HG03066 (cell line): Measurements from ENCODE around the gene NOL6.

Source experiments
- ATAC-seq: cut with Tn5 transposase; IDR thresholded peaks from one replicate; pipeline ENCODE4 v1.9.1; 2021; ENCODE audit warnings: low read depth; ENCODE audit not compliant: unreplicated experiment

The NOL6 gene

DNA sequence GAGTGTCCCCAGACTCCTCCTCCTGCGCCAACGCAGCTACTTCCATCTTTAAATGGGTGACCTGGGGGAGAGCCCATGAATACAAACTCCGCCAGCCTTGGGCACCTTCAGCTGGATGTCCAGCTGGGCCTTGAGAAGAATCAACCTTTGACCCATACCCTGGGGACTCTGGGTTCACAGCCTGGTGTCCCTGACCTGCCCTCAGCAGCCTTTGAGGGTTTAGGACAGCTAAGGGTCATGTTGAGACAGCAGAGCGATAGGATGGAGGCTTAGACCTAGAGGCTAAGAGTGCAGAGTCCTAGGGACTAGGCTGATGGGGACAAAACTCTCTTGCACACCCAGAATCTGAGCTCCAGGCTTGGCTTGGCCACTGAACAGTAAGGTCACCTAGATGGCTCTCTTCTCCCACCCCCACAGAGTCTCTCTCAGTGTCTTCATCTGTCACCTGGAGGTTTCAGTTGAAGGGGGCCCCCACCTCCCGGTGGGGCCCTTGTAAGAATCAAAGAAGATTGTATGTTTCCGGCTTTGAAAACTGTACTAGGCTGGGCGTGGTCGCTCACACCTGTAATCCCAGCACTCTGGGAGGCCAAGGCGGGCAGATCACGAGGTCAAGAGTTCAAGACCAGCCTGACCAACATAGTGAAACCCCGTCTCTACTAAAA, 19.6 kb downstream of the NOL6 start:
- ATAC-seq: no peak

DNA sequence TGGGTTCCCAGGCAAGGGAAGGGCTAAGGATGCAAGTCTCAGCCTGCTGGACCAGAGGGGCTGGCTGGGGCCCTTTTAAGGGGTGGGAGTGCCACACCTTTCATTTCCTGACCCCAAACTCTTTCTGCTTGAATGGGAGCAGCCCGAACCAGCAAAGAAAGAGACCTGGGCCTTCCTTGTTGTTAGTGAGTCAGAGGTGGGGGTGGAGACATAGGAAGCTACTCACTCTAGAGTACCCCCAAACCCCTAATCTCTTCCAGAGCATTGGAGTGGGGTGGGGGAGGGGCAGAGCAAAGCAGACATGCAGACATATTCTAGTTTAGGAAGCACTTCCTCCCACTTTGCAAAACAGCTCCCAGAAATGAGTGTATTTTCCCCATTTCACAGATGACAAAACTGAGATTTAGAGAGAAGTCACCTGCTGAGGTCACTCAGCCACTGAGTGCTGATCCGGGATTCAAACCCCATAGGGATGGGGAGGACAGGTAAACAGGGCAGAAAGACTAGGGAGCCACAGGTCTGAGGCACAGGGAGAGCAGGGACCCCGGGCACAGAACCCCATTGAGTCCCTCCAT, 20.4 kb downstream of the NOL6 start:
- no peak for ATAC-seq

- no peak for ATAC-seq
Measured at GRCh38 chr9:33452828-33453271, 20.9 kb downstream of the NOL6 start.

DNA sequence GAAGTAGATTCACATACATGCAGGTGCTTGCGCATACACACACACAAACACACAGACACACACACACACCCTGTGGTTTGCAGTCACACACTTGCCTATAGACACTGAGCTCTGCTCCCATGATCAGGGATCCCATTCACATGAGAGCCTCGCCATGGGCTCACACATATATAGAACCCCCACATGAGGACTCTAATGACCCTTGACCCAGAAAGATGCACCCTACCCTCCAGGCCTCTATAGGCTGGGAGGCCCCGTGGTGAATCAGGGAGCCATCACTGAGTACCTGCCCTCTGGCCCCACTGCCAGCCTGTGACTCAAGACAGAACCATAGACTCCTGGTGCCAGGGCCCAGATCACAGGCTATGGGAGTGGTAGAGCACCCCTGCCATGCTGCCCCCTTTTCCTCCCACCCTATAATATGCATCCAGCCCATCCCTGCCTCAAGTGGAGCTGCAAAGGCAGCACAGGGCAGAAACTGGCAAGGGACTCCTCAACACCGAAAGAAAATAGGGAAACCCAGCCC, 23.0 kb downstream of the NOL6 start:
- no peak for ATAC-seq

DNA sequence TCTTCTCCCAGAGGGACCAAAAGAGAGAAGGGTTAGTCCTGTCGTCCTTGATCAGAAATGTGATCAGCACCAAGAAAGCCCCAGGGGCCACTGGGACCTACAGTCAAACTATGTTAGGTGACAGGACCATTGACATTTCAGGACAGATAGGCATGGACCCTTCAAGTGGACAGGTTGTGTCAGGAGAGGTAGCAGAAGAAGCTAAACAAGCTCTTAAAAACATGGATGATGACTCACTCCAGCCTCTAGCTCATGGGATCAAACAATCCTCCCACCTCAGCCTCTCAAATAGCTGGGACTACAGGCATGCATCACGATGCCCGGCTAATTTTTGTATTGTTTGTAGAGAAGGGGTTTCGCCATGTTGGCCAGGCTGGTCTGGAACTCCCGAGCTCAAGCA, 24.0 kb downstream of the NOL6 start:
- no peak for ATAC-seq

GRCh38 chr9:33447799-33448553, 25.7 kb downstream of the NOL6 start:
- ATAC-seq: no peak

GRCh38 chr9:33446946-33447798, 26.6 kb downstream of the NOL6 start, which contains the start of gene AQP3:
Gene AQP3, minus strand, starts transcription at chr9:33447593. Its CDS starts 63 bp downstream, at chr9:33447530.
- ATAC-seq: no peak

DNA sequence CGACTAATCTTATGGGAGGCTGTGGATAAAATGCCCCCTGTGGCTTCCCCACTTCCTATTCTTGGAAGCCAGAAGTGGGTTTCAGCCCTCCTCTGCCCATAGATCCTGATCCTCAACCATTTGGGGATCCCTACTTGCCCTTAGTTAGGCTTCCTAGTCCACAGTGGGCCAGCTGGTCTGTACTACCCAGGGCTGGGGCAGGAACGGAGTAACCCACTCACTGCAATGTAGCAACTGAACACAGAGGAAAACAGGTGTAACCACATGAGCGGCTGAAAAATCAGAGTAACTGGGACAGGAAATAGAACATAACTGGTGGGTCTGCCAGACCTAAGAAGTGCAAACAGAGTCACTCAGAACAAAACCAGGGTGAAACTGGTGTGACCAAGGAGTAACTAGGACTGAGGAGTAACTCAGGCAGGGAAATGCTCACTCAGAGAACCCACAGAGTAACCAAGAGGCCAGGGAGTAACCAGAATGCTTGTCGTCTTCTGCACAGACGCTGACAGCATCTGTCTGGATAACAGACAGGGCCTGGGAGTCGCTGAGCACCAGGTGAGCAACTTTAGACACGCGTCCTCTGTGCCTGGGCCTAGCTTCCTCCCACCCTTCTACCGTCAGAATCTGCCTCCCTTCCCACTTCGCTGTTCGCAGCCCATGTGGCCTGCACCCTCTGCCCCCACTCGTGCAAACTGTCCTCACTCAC, 27.3 kb downstream of the NOL6 start:
- peak; percentile 79 for ATAC-seq

DNA sequence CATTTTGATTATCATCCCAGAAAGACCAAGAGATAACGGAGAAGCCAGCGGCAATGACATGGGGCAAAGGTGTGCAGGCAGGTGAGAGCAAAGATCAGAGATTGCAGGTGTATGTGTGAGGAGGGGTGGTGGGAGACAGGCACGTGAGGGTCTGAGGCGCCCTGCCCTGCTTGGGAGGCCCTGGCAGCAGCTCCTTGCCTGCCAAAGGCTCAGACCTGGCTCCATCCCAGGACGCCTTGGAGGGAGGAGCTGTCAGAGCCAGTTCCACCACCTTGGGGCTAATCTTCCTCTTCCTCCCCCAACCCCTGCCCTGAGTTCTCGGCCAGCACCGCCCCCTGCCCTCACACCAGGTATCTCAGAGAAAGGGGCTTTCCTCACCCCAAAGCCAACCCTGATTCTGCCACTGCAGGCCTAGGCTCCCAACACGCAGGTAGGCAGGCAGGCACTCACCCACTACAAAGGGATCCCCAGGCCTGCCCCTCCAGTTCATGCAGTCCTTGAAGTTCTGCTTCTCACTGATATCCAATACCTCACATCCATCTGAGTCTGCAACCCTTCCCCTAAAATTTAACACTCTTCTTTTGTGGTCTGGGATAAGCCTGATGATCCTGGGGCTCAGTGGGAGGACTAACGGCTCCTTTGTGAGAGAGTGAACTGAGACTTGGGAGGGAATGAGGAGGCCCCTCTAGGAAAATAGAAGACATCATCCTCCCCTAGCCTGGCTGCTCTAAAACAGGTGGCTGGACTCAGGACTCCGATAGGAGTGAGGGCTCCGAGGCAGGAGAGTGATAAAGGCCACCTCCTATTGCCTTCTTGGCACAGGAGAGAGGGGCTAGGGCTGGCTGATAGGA, 28.1 kb downstream of the NOL6 start:
- no peak for ATAC-seq

- no peak for ATAC-seq
Measured at GRCh38 chr9:33443464-33444154, 30.1 kb downstream of the NOL6 start.

DNA sequence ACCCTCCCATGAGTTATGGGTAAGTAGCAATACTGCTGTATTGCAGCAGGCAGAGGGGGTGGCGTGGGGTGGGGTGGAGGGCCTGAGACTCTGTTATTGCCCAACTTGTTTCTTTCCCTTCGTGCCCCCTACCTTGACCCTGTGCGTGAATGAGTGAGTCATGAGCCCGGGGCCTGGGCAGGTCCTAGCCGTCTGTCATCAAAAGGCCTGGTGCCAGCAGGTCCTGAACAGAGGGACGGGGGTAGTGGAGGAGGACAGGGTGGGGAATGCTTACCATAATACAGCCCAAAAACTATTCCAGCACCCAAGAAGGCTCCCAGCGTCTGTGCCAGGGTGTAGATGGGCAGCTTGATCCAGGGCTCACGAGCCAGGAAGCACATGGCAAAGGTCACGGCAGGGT, 30.7 kb downstream of the NOL6 start:
- ATAC-seq: no peak

GRCh38 chr9:33442125-33442524, 31.6 kb downstream of the NOL6 start:
- ATAC-seq: no peak

DNA sequence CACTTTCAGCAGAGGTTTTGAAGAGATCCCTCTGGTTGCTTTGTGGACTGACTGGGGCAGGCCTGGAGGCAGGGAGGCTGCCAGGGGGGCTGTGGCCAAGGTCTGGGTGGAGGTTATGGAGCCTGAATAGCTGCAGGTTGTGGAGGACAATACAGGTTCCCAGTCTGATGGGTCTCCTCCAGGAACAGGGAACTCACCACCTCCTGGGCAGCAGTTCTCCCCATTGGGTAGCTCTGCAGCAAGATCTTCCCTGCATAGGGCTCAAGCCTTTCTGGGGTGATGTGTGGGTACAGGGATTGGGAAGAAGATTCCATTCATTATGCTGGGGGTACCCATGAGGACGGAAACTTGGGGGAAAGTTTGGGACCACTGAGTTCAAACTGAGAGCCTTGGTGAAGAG, 33.1 kb downstream of the NOL6 start:
- no peak for ATAC-seq

DNA sequence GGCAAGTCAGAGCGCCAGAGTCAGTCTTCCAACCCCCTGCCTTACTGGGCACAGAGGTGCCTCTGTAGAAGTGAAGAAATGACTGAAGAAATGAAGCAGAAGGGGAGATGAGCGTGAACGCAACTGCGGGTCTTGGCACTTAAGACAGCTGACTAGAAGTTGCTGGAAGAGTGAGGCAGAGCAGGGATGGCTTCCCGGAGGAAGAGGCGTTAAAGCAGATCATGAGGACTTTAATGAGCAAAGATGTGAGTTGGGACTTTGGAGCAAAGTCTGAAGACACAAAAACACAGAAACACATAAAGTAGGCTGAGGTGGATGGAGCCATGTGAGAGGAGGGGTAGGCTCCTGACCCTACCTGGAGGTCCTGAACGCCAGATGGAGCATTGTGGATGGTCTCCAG, 33.5 kb downstream of the NOL6 start:
- no peak for ATAC-seq

DNA sequence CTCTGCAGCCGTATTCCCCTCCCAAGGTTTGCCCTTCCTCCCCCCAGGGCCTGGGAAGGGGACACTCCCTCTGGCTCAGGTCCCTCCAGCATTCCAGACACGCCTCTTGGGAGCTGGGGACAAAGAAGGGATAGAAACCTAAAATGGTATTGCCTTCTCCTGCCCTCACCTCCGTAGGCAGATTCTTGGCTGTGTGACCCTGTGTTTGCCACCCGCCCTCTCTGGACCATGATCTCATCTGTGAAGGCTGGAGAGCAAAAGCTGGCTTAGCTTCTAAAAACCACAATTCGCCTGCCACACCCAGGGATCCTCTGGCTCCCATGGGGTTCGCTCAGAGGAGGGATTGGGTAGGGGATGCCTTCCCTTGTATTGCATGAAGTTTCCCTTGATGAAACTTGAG, 34.0 kb downstream of the NOL6 start:
- no peak for ATAC-seq

- ATAC-seq: no peak
Measured at GRCh38 chr9:33438926-33439680, 34.6 kb downstream of the NOL6 start.

GRCh38 chr9:33437898-33438297, 35.8 kb downstream of the NOL6 start:
- ATAC-seq: no peak

GRCh38 chr9:33437205-33437604, 36.5 kb downstream of the NOL6 start:
- no peak for ATAC-seq
